ENCODE data around the gene CTNNA2.

DNA sequence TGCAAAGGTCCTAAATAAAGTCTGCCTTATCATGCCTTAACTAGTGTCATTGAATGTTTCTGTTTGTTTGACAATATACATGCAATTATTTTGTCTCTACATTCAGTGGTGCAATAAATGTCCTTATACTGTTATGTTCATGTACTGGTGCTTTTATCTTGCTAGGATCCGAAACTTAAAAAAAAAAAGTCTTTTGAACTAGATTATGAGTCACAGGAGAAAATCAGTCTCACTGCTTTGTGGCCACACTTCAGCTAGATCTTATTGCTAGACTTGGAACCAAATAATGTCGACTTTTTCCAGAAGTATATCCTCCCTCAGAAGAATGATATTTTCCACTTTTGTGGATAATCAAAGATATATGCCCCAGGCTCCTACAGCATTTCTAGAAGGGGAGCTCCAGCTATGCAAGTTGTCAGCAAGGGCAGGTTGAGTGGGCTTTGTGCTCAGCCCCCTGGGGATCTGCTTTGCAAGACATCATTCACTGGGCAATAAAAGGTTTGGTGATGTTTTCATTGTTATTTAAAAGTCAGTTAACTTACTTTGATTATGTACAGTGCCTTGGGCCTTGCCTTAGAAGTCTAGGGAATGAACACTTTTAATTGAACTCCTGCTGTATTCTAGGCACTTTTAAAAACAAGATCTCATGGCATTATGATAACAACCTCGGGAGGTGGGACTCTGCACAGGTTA lies 948.8 kb downstream of the CTNNA2 start:
- TF ChIP-seq, protein P1, sequence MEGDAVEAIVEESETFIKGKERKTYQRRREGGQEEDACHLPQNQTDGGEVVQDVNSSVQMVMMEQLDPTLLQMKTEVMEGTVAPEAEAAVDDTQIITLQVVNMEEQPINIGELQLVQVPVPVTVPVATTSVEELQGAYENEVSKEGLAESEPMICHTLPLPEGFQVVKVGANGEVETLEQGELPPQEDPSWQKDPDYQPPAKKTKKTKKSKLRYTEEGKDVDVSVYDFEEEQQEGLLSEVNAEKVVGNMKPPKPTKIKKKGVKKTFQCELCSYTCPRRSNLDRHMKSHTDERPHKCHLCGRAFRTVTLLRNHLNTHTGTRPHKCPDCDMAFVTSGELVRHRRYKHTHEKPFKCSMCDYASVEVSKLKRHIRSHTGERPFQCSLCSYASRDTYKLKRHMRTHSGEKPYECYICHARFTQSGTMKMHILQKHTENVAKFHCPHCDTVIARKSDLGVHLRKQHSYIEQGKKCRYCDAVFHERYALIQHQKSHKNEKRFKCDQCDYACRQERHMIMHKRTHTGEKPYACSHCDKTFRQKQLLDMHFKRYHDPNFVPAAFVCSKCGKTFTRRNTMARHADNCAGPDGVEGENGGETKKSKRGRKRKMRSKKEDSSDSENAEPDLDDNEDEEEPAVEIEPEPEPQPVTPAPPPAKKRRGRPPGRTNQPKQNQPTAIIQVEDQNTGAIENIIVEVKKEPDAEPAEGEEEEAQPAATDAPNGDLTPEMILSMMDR (IDR thresholded peaks at IDR 0.05) = no peak
- TF ChIP-seq ZFX (IDR thresholded peaks at IDR 0.05; ENCODE audit: borderline replicate concordance) = no peak

All from 22Rv1 (cell line).